Breast epithelium (tissue), 3 donors: Measurements from ENCODE around the gene ANTXR2.

Experiments
- POLR2A ChIP-seq: fragments of 450-650 bp; IDR thresholded peaks from one replicate; pipeline ENCODE4 v1.6.1; 2016; ENCODE audit warnings: antibody characterized with exemption, mild to moderate bottlenecking, moderate library complexity
- POLR2AphosphoS5 ChIP-seq, 3 donors: sonication (generic); formaldehyde crosslinking; IDR thresholded peaks; one replicate each; pipeline ENCODE4 v1.6.1; 2017; ENCODE audit warnings: antibody characterized with exemption in 3 of 3
- TF ChIP-seq, protein P1 (sequence below), 3 donors: fragments of 450-650 bp; IDR thresholded peaks; one replicate each; pipeline ENCODE4 v1.5.1; 2016 to 2017; ENCODE audit warnings: antibody characterized with exemption in 3 of 3, mild to moderate bottlenecking in 3 of 3, moderate library complexity in 3 of 3

DNA sequence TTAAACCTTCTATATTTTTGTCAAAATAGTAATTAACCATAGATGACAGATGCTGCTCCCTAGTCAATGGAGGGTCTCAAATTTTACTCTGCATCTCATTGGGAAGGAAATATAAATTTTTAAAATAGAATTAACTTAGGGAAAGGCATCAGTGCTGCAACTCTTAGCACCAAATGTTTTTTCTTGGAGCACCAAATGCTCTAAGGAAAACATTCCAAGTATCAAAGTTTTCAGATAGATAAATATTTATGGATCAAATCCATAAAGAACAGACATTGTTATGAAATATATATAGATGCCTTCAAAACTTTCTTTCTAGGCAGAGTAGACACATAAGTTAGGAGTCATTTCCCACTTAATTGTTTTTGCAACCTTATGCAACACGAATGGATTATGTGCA, 168.7 kb downstream of the ANTXR2 start:
- TF ChIP-seq POLR2A (no peak), POLR2AphosphoS5 (IDR thresholded peaks at IDR 0.05) (no peak)
- TF ChIP-seq, protein P1, sequence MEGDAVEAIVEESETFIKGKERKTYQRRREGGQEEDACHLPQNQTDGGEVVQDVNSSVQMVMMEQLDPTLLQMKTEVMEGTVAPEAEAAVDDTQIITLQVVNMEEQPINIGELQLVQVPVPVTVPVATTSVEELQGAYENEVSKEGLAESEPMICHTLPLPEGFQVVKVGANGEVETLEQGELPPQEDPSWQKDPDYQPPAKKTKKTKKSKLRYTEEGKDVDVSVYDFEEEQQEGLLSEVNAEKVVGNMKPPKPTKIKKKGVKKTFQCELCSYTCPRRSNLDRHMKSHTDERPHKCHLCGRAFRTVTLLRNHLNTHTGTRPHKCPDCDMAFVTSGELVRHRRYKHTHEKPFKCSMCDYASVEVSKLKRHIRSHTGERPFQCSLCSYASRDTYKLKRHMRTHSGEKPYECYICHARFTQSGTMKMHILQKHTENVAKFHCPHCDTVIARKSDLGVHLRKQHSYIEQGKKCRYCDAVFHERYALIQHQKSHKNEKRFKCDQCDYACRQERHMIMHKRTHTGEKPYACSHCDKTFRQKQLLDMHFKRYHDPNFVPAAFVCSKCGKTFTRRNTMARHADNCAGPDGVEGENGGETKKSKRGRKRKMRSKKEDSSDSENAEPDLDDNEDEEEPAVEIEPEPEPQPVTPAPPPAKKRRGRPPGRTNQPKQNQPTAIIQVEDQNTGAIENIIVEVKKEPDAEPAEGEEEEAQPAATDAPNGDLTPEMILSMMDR (IDR thresholded peaks at IDR 0.05): no peak
